Vagina (tissue), 2 donors: ENCODE results near the gene CAPN15. TPM values are rescaled to one million over a fixed set of nuclear protein-coding genes. Genes with fewer than 3 reads are reported as not detected.

Source experiments
- DNase-seq, 2 donors: peaks; one replicate each; pipeline ENCODE4 v3.0.0-alpha.2; 2017; ENCODE audit errors: extremely low spot score in 2 of 2
- H3K27ac ChIP-seq: fragments of 200-600 bp; sonication (generic); one replicate; pipeline ENCODE4 v1.5.1; 2019
- H3K27me3 ChIP-seq: fragments of 200-600 bp; sonication (generic); one replicate; pipeline ENCODE4 v1.5.1; 2019
- H3K36me3 ChIP-seq, 2 donors: fragments of 200-600 bp; sonication (generic); one replicate each; pipeline ENCODE4 v1.5.1; 2017 to 2019
- H3K4me1 ChIP-seq: fragments of 200-600 bp; sonication (generic); one replicate; pipeline ENCODE4 v1.5.1; 2019
- H3K4me3 ChIP-seq, 2 donors: fragments of 200-600 bp; sonication (generic); 1 replicate in 1 of 2; 2 replicates in 1 of 2; pipeline ENCODE4 v1.5.1; 2016 to 2019
- H3K9me3 ChIP-seq: fragments of 200-600 bp; sonication (generic); one replicate; pipeline ENCODE4 v1.5.1; 2019
- CTCF ChIP-seq, 3 experiments: fragments of 450-650 bp in 2 of 3; fragments of 200-600 bp in 1 of 3; sonication (generic) in 1 of 3; IDR thresholded peaks; one replicate each; pipeline ENCODE4 v1.5.1; 2017 to 2019; ENCODE audit warnings: antibody characterized with exemption in 3 of 3, mild to moderate bottlenecking in 2 of 3, moderate library complexity in 2 of 3
- POLR2A ChIP-seq, 2 donors: fragments of 450-650 bp; IDR thresholded peaks; one replicate each; pipeline ENCODE4 v1.6.1; 2017; ENCODE audit warnings: antibody characterized with exemption in 2 of 2, mild to moderate bottlenecking in 2 of 2, moderate library complexity in 2 of 2
- POLR2AphosphoS5 ChIP-seq, 2 donors: sonication (generic); formaldehyde crosslinking; IDR thresholded peaks; one replicate each; pipeline ENCODE4 v1.9.0; 2017; ENCODE audit warnings: antibody characterized with exemption in 2 of 2, mild to moderate bottlenecking in 2 of 2, low read depth in 1 of 2; ENCODE audit not compliant: insufficient read depth in 1 of 2
- intact Hi-C: fragments of 100-400 bp; cut with DNase I; formaldehyde crosslinking; loops from one replicate; pipeline ENCODE4 v1.15.1; 2023
- total RNA-seq: library from RNA; depleted of rRNA; stranded (reverse); fragments of >200 nt; gene quantifications from one replicate; pipeline ENCODE4 v1.2.3, GENCODE V29; 2016

CAPN15 gene
- total RNA-seq, 1 donor from 2014 or later, result 38.3 TPM

GRCh38 chr16:519425-519824 lies 8.1 kb upstream of the CAPN15 start:
- H3K27ac ChIP-seq, result no peak overlapping the region
- H3K4me1 ChIP-seq, result peaks cover 5% of the 10 kb centered on the region
- no peak for DNase-seq
- no peaks in the 10 kb centered on the region for H3K9me3 ChIP-seq
- H3K27me3 ChIP-seq, result no peaks in the 10 kb centered on the region
- no peak overlapping the region for H3K4me3 ChIP-seq
- no peak for TF ChIP-seq POLR2A (IDR thresholded peaks at IDR 0.05)
- H3K36me3 ChIP-seq, result peaks cover 0 to 39% of the 10 kb centered on the region in 2 donors
- intact Hi-C loops, result no loop called here

- Histone ChIP-seq H3K36me3 (peaks cover 0 to 39% of the 10 kb centered on the region in 2 donors), H3K4me3 (no peak overlapping the region), H3K27me3 (no peaks in the 10 kb centered on the region), H3K4me1 (peaks cover 12% of the 10 kb centered on the region), H3K9me3 (no peaks in the 10 kb centered on the region), H3K27ac (no peak overlapping the region)
- no peak for TF ChIP-seq CTCF (IDR thresholded peaks at IDR 0.05)
- TF ChIP-seq POLR2A (IDR thresholded peaks at IDR 0.05), result no peak
- TF ChIP-seq POLR2AphosphoS5 (IDR thresholded peaks at IDR 0.05; ENCODE audit: insufficient read depth in 1 of 2, low read depth in 1 of 2), result no peak
- no peak for DNase-seq
- intact Hi-C loops, result no loop called here
These were observed 7.4 kb upstream of the CAPN15 start for GRCh38 chr16:519841-520687.

- Histone ChIP-seq H3K36me3 (peaks cover 0 to 39% of the 10 kb centered on the region in 2 donors), H3K27me3 (no peaks in the 10 kb centered on the region), H3K4me3 (no peak overlapping the region), H3K4me1 (peaks cover 20% of the 10 kb centered on the region), H3K9me3 (no peaks in the 10 kb centered on the region), H3K27ac (no peak overlapping the region)
- no peak for TF ChIP-seq CTCF (IDR thresholded peaks at IDR 0.05)
- TF ChIP-seq POLR2AphosphoS5 (IDR thresholded peaks at IDR 0.05; ENCODE audit: insufficient read depth in 1 of 2, low read depth in 1 of 2), result no peak
- no peak for TF ChIP-seq POLR2A (IDR thresholded peaks at IDR 0.05)
- intact Hi-C loops, result no loop called here
- no peak for DNase-seq
These were observed 6.7 kb upstream of the CAPN15 start for GRCh38 chr16:520847-521246.

- Histone ChIP-seq H3K36me3 (peaks cover 0 to 31% of the 10 kb centered on the region in 2 donors), H3K9me3 (no peaks in the 10 kb centered on the region), H3K27ac (no peak overlapping the region), H3K27me3 (no peaks in the 10 kb centered on the region), H3K4me1 (peaks cover 27% of the 10 kb centered on the region), H3K4me3 (no peak overlapping the region)
- intact Hi-C loops, result no loop called here
- TF ChIP-seq POLR2AphosphoS5 (IDR thresholded peaks at IDR 0.05; ENCODE audit: insufficient read depth in 1 of 2, low read depth in 1 of 2) (no peak), CTCF (IDR thresholded peaks at IDR 0.05) (no peak), POLR2A (IDR thresholded peaks at IDR 0.05) (no peak)
- no peak for DNase-seq
These were observed 5.9 kb upstream of the CAPN15 start for GRCh38 chr16:521381-522210.

GRCh38 chr16:522320-523096 lies 5.0 kb upstream of the CAPN15 start:
- intact Hi-C loops, result no loop called here
- DNase-seq, result no peak

More at GRCh38 chr16:522320-523096, 5.0 kb upstream of the CAPN15 start:
- peaks cover 31% of the 10 kb centered on the region for H3K4me1 ChIP-seq
- H3K27ac ChIP-seq, result no peak overlapping the region
- H3K9me3 ChIP-seq, result no peaks in the 10 kb centered on the region
- no peak overlapping the region for H3K4me3 ChIP-seq
- TF ChIP-seq CTCF (IDR thresholded peaks at IDR 0.05) (no peak), POLR2AphosphoS5 (IDR thresholded peaks at IDR 0.05; ENCODE audit: insufficient read depth in 1 of 2, low read depth in 1 of 2) (no peak), POLR2A (IDR thresholded peaks at IDR 0.05) (no peak)
- H3K36me3 ChIP-seq, result peaks cover 0 to 25% of the 10 kb centered on the region in 2 donors
- no peaks in the 10 kb centered on the region for H3K27me3 ChIP-seq
